RWPE2 (cell line): Measurements from ENCODE around the gene SHANK3.

ENCODE experiments used
- ATAC-seq: fragments of 200-7000 bp; cut with Tn5 transposase; 3 replicates; pipeline ENCODE4 v1.9.1; 2021; ENCODE audit warnings: low read depth
- DNase-seq: peaks from one replicate; pipeline ENCODE4 v3.0.0-alpha.2; 2020; ENCODE audit warnings: low spot score
- H3K27ac ChIP-seq: fragments of 450-650 bp; 2 replicates; pipeline ENCODE4 v1.5.1; 2017; ENCODE audit warnings: mild to moderate bottlenecking; ENCODE audit not compliant: poor library complexity, severe bottlenecking
- H3K27me3 ChIP-seq: fragments of 250-450 bp; sonication (Bioruptor Pico); 2 replicates; pipeline ENCODE4 v1.5.1; 2021; ENCODE audit warnings: mild to moderate bottlenecking, moderate library complexity; ENCODE audit not compliant: insufficient read depth, poor library complexity, severe bottlenecking
- H3K36me3 ChIP-seq: fragments of 250-450 bp; sonication (Bioruptor Pico); 2 replicates; pipeline ENCODE4 v1.5.1; 2020; ENCODE audit warnings: low read depth, mild to moderate bottlenecking, moderate library complexity
- H3K4me1 ChIP-seq: fragments of 250-450 bp; sonication (Bioruptor Pico); 2 replicates; pipeline ENCODE4 v1.5.1; 2021; ENCODE audit warnings: mild to moderate bottlenecking, moderate library complexity; ENCODE audit not compliant: insufficient read depth, poor library complexity, severe bottlenecking
- H3K4me3 ChIP-seq: fragments of 250-450 bp; sonication (Bioruptor Pico); 2 replicates; pipeline ENCODE4 v1.5.1; 2021; ENCODE audit warnings: mild to moderate bottlenecking, moderate library complexity; ENCODE audit not compliant: severe bottlenecking
- H3K9me3 ChIP-seq: fragments of 250-450 bp; sonication (Bioruptor Pico); 2 replicates; pipeline ENCODE4 v1.5.1; 2021; ENCODE audit warnings: mild to moderate bottlenecking, moderate library complexity; ENCODE audit not compliant: severe bottlenecking
- TF ChIP-seq, protein P1 (sequence below): fragments of 450-650 bp; IDR thresholded peaks from one replicate; pipeline ENCODE4 v1.5.1; 2017; ENCODE audit warnings: mild to moderate bottlenecking, moderate library complexity; ENCODE audit not compliant: poor library complexity, severe bottlenecking

SHANK3 gene

GRCh38 chr22:50676180-50676636 lies 3.6 kb downstream of the SHANK3 start:
- Histone ChIP-seq H3K4me3 (no peak overlapping the region), H3K9me3 (no peaks in the 10 kb centered on the region), H3K27me3 (peaks cover 4% of the 10 kb centered on the region), H3K27ac (no peak overlapping the region), H3K36me3 (no peaks in the 10 kb centered on the region), H3K4me1 (no peaks in the 10 kb centered on the region)
- no peak for DNase-seq
- TF ChIP-seq, protein P1, sequence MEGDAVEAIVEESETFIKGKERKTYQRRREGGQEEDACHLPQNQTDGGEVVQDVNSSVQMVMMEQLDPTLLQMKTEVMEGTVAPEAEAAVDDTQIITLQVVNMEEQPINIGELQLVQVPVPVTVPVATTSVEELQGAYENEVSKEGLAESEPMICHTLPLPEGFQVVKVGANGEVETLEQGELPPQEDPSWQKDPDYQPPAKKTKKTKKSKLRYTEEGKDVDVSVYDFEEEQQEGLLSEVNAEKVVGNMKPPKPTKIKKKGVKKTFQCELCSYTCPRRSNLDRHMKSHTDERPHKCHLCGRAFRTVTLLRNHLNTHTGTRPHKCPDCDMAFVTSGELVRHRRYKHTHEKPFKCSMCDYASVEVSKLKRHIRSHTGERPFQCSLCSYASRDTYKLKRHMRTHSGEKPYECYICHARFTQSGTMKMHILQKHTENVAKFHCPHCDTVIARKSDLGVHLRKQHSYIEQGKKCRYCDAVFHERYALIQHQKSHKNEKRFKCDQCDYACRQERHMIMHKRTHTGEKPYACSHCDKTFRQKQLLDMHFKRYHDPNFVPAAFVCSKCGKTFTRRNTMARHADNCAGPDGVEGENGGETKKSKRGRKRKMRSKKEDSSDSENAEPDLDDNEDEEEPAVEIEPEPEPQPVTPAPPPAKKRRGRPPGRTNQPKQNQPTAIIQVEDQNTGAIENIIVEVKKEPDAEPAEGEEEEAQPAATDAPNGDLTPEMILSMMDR, result no peak
- ATAC-seq, result no peak

DNA sequence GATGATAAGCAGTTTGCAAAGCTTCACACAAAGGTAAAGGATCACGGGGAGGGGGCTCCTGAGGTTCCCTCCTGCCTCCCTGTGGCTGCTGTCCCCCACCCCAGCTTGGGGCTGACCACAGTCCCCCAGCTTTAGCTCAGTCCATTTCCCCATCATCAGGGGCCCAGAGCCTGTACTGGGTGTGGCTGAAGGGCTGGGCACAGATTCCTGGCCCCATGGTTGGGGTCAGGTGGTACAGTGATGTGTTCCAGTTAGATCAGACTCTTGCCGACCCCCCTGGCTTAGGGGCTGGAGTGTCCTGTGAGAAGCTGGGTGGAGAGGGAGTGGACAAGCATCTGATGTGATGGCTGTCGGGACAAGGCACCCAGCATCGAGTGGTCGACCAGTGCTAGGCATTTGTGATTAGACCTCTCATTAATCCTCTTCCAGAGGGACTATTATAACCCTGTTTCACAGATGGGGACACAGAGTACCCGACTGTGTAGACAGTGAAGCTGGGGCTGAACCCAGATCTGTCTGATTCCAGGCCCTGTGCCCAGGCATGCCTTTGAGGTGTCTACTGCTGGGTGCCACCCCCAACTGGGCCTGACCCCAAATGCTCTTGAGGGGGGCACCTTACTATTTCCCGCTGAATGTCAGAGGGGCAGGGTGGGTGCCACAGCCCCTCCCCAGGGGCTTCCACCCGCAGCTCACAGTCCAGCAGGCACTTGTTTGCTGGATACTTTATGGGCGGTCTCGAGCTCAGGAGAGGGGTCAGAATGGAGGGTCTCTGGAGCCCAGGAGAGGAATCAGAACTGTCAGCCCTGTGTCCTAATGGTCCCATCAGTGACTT lies 4.3 kb downstream of the SHANK3 start:
- Histone ChIP-seq H3K27ac (no peak overlapping the region), H3K36me3 (no peaks in the 10 kb centered on the region), H3K9me3 (no peaks in the 10 kb centered on the region), H3K4me3 (no peak overlapping the region), H3K4me1 (no peaks in the 10 kb centered on the region), H3K27me3 (peaks cover 4% of the 10 kb centered on the region)
- no peak for ATAC-seq
- TF ChIP-seq, protein P1, result no peak
- DNase-seq, result no peak

GRCh38 chr22:50677493-50678217 lies 5.0 kb downstream of the SHANK3 start:
- H3K4me1 ChIP-seq, result no peaks in the 10 kb centered on the region
- no peak for DNase-seq
- H3K4me3 ChIP-seq, result no peak overlapping the region
- no peaks in the 10 kb centered on the region for H3K36me3 ChIP-seq
- no peak for ATAC-seq
- TF ChIP-seq, protein P1, result no peak
- no peaks in the 10 kb centered on the region for H3K9me3 ChIP-seq
- H3K27ac ChIP-seq, result no peak overlapping the region
- peaks cover 4% of the 10 kb centered on the region for H3K27me3 ChIP-seq

GRCh38 chr22:50678218-50678650 lies 5.6 kb downstream of the SHANK3 start:
- TF ChIP-seq, protein P1, result no peak
- H3K4me3 ChIP-seq, result no peak overlapping the region
- no peaks in the 10 kb centered on the region for H3K4me1 ChIP-seq
- H3K27ac ChIP-seq, result no peak overlapping the region
- peaks cover 4% of the 10 kb centered on the region for H3K27me3 ChIP-seq
- DNase-seq (no peak), ATAC-seq (no peak)
- H3K9me3 ChIP-seq, result no peaks in the 10 kb centered on the region
- no peaks in the 10 kb centered on the region for H3K36me3 ChIP-seq
